NCI-H1048 (cell line): ENCODE data around the gene ZDHHC19.
"Not testable (repeated sequence)": the region's sequence is repeated elsewhere in the genome, so short reads cannot be mapped to it uniquely, and the experiment has no call there.

ENCODE experiments used
- DNase-seq: peaks from one replicate; lab custom pipeline; 2025; lab: John Stamatoyannopoulos, UW

Gene ZDHHC19

GRCh38 chr3:196178993-196179379 lies 32.2 kb downstream of the ZDHHC19 start:
- no peak for DNase-seq

- no peak for DNase-seq
These were observed 33.2 kb downstream of the ZDHHC19 start for GRCh38 chr3:196177967-196178366.

GRCh38 chr3:196177567-196177966 lies 33.6 kb downstream of the ZDHHC19 start:
- DNase-seq: no peak

- no peak for DNase-seq
These were observed 35.5 kb downstream of the ZDHHC19 start for GRCh38 chr3:196175722-196176121.

- no peak for DNase-seq
These were observed 36.0 kb downstream of the ZDHHC19 start for GRCh38 chr3:196175116-196175625.

GRCh38 chr3:196174652-196175051 lies 36.5 kb downstream of the ZDHHC19 start:
- DNase-seq: no peak

- not testable (repeated sequence) for DNase-seq
These were observed 40.9 kb downstream of the ZDHHC19 start for GRCh38 chr3:196170296-196170695.

- no peak for DNase-seq
These were observed 41.4 kb downstream of the ZDHHC19 start for GRCh38 chr3:196169836-196170240.

- DNase-seq: no peak
These were observed 42.3 kb downstream of the ZDHHC19 start for GRCh38 chr3:196168808-196169391.

GRCh38 chr3:196166741-196167140 lies 44.5 kb downstream of the ZDHHC19 start:
- no peak for DNase-seq

GRCh38 chr3:196165850-196166249 lies 45.4 kb downstream of the ZDHHC19 start:
- DNase-seq: no peak

- not testable (repeated sequence) for DNase-seq
These were observed 46.1 kb downstream of the ZDHHC19 start for GRCh38 chr3:196165006-196165575.

- DNase-seq: no peak
These were observed 46.6 kb downstream of the ZDHHC19 start for GRCh38 chr3:196164576-196164975.

GRCh38 chr3:196163666-196164493 lies 47.3 kb downstream of the ZDHHC19 start:
- no peak for DNase-seq

- no peak for DNase-seq
These were observed 48.0 kb downstream of the ZDHHC19 start for GRCh38 chr3:196163212-196163611.

GRCh38 chr3:196162679-196163078 lies 48.5 kb downstream of the ZDHHC19 start:
- no peak for DNase-seq

GRCh38 chr3:196159952-196160804 lies 51.0 kb downstream of the ZDHHC19 start:
- DNase-seq: no peak

- no peak for DNase-seq
These were observed 51.7 kb downstream of the ZDHHC19 start for GRCh38 chr3:196159526-196159925.

GRCh38 chr3:196156160-196156559 lies 55.0 kb downstream of the ZDHHC19 start:
- no peak for DNase-seq

GRCh38 chr3:196150481-196150880 lies 60.7 kb downstream of the ZDHHC19 start:
- DNase-seq: no peak

- no peak for DNase-seq
These were observed 61.3 kb downstream of the ZDHHC19 start for GRCh38 chr3:196149831-196150301.

- no peak for DNase-seq
These were observed 61.8 kb downstream of the ZDHHC19 start for GRCh38 chr3:196149375-196149774.
